Activated CD8-positive, alpha-beta T cell treated with anti-CD3 and anti-CD28 coated beads, Interleukin-2, amount 10 ng/mL, durations not matched to agents 7 days and 5 days (primary cell): Measurements from ENCODE around the gene ARID1B. TPM values are rescaled to one million over a fixed set of nuclear protein-coding genes. Genes with fewer than 3 reads are reported as not detected.

Experiments
- ATAC-seq: fragments of 150-1000 bp; cut with Tn5 transposase; one replicate; pipeline ENCODE4 v1.10.0; 2021; ENCODE audit warnings: moderate library complexity
- CTCF ChIA-PET: fragments of 350-600 bp; sonication (Branson Sonifier 250); formaldehyde crosslinking; loops from one replicate; lab custom pipeline; 2021; ENCODE audit warnings: antibody characterized with exemption; lab: Charles Lee
- POLR2A ChIA-PET: fragments of 350-600 bp; sonication (Branson Sonifier 250); formaldehyde crosslinking; loops from one replicate; lab custom pipeline; 2021; ENCODE audit warnings: antibody characterized with exemption; lab: Charles Lee
- DNase-seq: peaks from one replicate; pipeline ENCODE4 v3.0.0-alpha.2; 2020
- H3K27ac Mint-ChIP-seq: one replicate; pipeline ENCODE4 v1.8.0; 2021; ENCODE audit warnings: mild to moderate bottlenecking, mixed read lengths
- H3K27me3 Mint-ChIP-seq: one replicate; pipeline ENCODE4 v1.8.0; 2021; ENCODE audit warnings: low read depth, mixed read lengths
- H3K36me3 Mint-ChIP-seq: one replicate; pipeline ENCODE4 v1.8.0; 2021; ENCODE audit warnings: low read depth, mixed read lengths
- H3K4me1 Mint-ChIP-seq: one replicate; pipeline ENCODE4 v1.8.0; 2021; ENCODE audit warnings: low read depth, mixed read lengths
- H3K4me3 Mint-ChIP-seq: one replicate; pipeline ENCODE4 v1.8.0; 2021; ENCODE audit warnings: mild to moderate bottlenecking, mixed read lengths
- H3K9me3 Mint-ChIP-seq: one replicate; pipeline ENCODE4 v1.8.0; 2022; ENCODE audit warnings: mixed read lengths; ENCODE audit not compliant: insufficient read depth
- total RNA-seq, 2 experiments: library from RNA; stranded (reverse); gene quantifications; one replicate each; pipeline ENCODE4 v1.2.3, GENCODE V29; 2021

The ARID1B gene
- total RNA-seq, 2 experiments from 2014 or later = 60.9 to 62.4 TPM

GRCh38 chr6:157072128-157072527 lies 294.9 kb downstream of the ARID1B start:
- peaks cover 17% of the 10 kb centered on the region for H3K36me3 Mint-ChIP-seq
- peaks cover 39% of the 10 kb centered on the region for H3K4me1 Mint-ChIP-seq
- no peaks in the 10 kb centered on the region for H3K27me3 Mint-ChIP-seq
- no peaks in the 10 kb centered on the region for H3K9me3 Mint-ChIP-seq
- DNase-seq (no peak), ATAC-seq (no peak)
- ChIA-PET POLR2A (no interaction called here), CTCF (no interaction called here)
- H3K4me3 Mint-ChIP-seq = no peak overlapping the region
- no peak overlapping the region for H3K27ac Mint-ChIP-seq

GRCh38 chr6:157073596-157073995 lies 296.4 kb downstream of the ARID1B start:
- no peak for DNase-seq
- H3K36me3 Mint-ChIP-seq = peaks cover 17% of the 10 kb centered on the region
- ATAC-seq = no peak
- H3K9me3 Mint-ChIP-seq = no peaks in the 10 kb centered on the region
- CTCF ChIA-PET = no interaction called here
- H3K4me3 Mint-ChIP-seq = no peak overlapping the region
- H3K27me3 Mint-ChIP-seq = no peaks in the 10 kb centered on the region
- peaks cover 29% of the 10 kb centered on the region for H3K4me1 Mint-ChIP-seq
- no peak overlapping the region for H3K27ac Mint-ChIP-seq
- POLR2A ChIA-PET = no interaction called here

GRCh38 chr6:157074969-157075368 lies 297.8 kb downstream of the ARID1B start:
- CTCF ChIA-PET = interaction anchor here (0.9 kb wide), 1 partner anchor 161 kb away, joined by 3 read pairs; no protein-coding TSS in a partner anchor
- ATAC-seq = no peak
- Mint-ChIP-seq H3K9me3 (no peaks in the 10 kb centered on the region), H3K27ac (no peak overlapping the region), H3K4me3 (no peak overlapping the region), H3K27me3 (no peaks in the 10 kb centered on the region), H3K36me3 (peaks cover 17% of the 10 kb centered on the region), H3K4me1 (peaks cover 21% of the 10 kb centered on the region)
- no peak for DNase-seq
- POLR2A ChIA-PET = no interaction called here

GRCh38 chr6:157075549-157076450 lies 298.6 kb downstream of the ARID1B start:
- CTCF ChIA-PET = interaction anchor here (0.9 kb wide), 1 partner anchor 160 kb away, joined by 3 read pairs; no protein-coding TSS in a partner anchor
- Mint-ChIP-seq H3K27me3 (no peaks in the 10 kb centered on the region), H3K36me3 (peaks cover 17% of the 10 kb centered on the region), H3K4me3 (peak overlapping the region; percentile 39), H3K9me3 (no peaks in the 10 kb centered on the region), H3K4me1 (peaks cover 21% of the 10 kb centered on the region), H3K27ac (peak overlapping the region; percentile 68)
- POLR2A ChIA-PET = no interaction called here
- DNase-seq (no peak), ATAC-seq (peak; percentile 47)

- Mint-ChIP-seq H3K27me3 (no peaks in the 10 kb centered on the region), H3K4me1 (peaks cover 21% of the 10 kb centered on the region), H3K27ac (no peak overlapping the region), H3K36me3 (peaks cover 17% of the 10 kb centered on the region), H3K4me3 (no peak overlapping the region), H3K9me3 (no peaks in the 10 kb centered on the region)
- no peak for ATAC-seq
- no peak for DNase-seq
- CTCF ChIA-PET = no interaction called here
- POLR2A ChIA-PET = no interaction called here
Observed at GRCh38 chr6:157076451-157076822, 299.3 kb downstream of the ARID1B start.

GRCh38 chr6:157077251-157077650 lies 300.1 kb downstream of the ARID1B start:
- H3K27me3 Mint-ChIP-seq = no peaks in the 10 kb centered on the region
- H3K9me3 Mint-ChIP-seq = no peaks in the 10 kb centered on the region
- H3K27ac Mint-ChIP-seq = no peak overlapping the region
- peaks cover 21% of the 10 kb centered on the region for H3K4me1 Mint-ChIP-seq
- ChIA-PET POLR2A (no interaction called here), CTCF (no interaction called here)
- H3K4me3 Mint-ChIP-seq = no peak overlapping the region
- no peak for DNase-seq
- ATAC-seq = no peak
- H3K36me3 Mint-ChIP-seq = peaks cover 17% of the 10 kb centered on the region

GRCh38 chr6:157078326-157078725 lies 301.1 kb downstream of the ARID1B start:
- H3K9me3 Mint-ChIP-seq = no peaks in the 10 kb centered on the region
- peaks cover 17% of the 10 kb centered on the region for H3K36me3 Mint-ChIP-seq
- ATAC-seq = no peak
- H3K27ac Mint-ChIP-seq = no peak overlapping the region
- DNase-seq = no peak
- ChIA-PET POLR2A (no interaction called here), CTCF (interaction anchor here (0.9 to 1.6 kb wide), 2 partner anchors 8 to 32 kb away, joined by 3 to 4 read pairs; no protein-coding TSS in a partner anchor)
- H3K4me1 Mint-ChIP-seq = peaks cover 21% of the 10 kb centered on the region
- H3K4me3 Mint-ChIP-seq = no peak overlapping the region
- H3K27me3 Mint-ChIP-seq = no peaks in the 10 kb centered on the region

- Mint-ChIP-seq H3K27me3 (no peaks in the 10 kb centered on the region), H3K27ac (no peak overlapping the region), H3K4me3 (no peak overlapping the region), H3K4me1 (peaks cover 21% of the 10 kb centered on the region), H3K36me3 (peaks cover 10% of the 10 kb centered on the region), H3K9me3 (no peaks in the 10 kb centered on the region)
- DNase-seq = no peak
- ATAC-seq = no peak
- POLR2A ChIA-PET = no interaction called here
- CTCF ChIA-PET = interaction anchor here (1.4 to 1.6 kb wide), 2 partner anchors 10 to 33 kb away, joined by 3 to 4 read pairs; no protein-coding TSS in a partner anchor
Observed at GRCh38 chr6:157079277-157079676, 302.1 kb downstream of the ARID1B start.

- ATAC-seq = no peak
- ChIA-PET POLR2A (no interaction called here), CTCF (interaction anchor here (1.4 kb wide), 1 partner anchor 10 kb away, joined by 3 read pairs; no protein-coding TSS in a partner anchor)
- no peak overlapping the region for H3K4me3 Mint-ChIP-seq
- no peaks in the 10 kb centered on the region for H3K9me3 Mint-ChIP-seq
- no peak for DNase-seq
- H3K27ac Mint-ChIP-seq = no peak overlapping the region
- peaks cover 21% of the 10 kb centered on the region for H3K4me1 Mint-ChIP-seq
- H3K27me3 Mint-ChIP-seq = no peaks in the 10 kb centered on the region
- H3K36me3 Mint-ChIP-seq = peaks cover 7% of the 10 kb centered on the region
Observed at GRCh38 chr6:157079771-157080170, 302.6 kb downstream of the ARID1B start.

GRCh38 chr6:157080986-157081391 lies 303.8 kb downstream of the ARID1B start:
- ChIA-PET POLR2A (interaction anchor here (0.9 kb wide), 1 partner anchor 11 kb away, joined by 3 read pairs; no protein-coding TSS in a partner anchor), CTCF (interaction anchor here (0.7 to 2.4 kb wide), 3 partner anchors 11 to 47 kb away, joined by 3 to 7 read pairs (median 6); no protein-coding TSS in a partner anchor)
- no peak overlapping the region for H3K4me3 Mint-ChIP-seq
- H3K9me3 Mint-ChIP-seq = no peaks in the 10 kb centered on the region
- H3K27me3 Mint-ChIP-seq = no peaks in the 10 kb centered on the region
- no peak overlapping the region for H3K27ac Mint-ChIP-seq
- DNase-seq (no peak), ATAC-seq (no peak)
- peaks cover 14% of the 10 kb centered on the region for H3K4me1 Mint-ChIP-seq
- H3K36me3 Mint-ChIP-seq = peaks cover 5% of the 10 kb centered on the region

- Mint-ChIP-seq H3K9me3 (no peaks in the 10 kb centered on the region), H3K27me3 (no peaks in the 10 kb centered on the region), H3K27ac (no peak overlapping the region), H3K4me1 (peaks cover 11% of the 10 kb centered on the region), H3K36me3 (peaks cover 19% of the 10 kb centered on the region), H3K4me3 (no peak overlapping the region)
- DNase-seq (no peak), ATAC-seq (no peak)
- CTCF ChIA-PET = no interaction called here
- POLR2A ChIA-PET = no interaction called here
Observed at GRCh38 chr6:157083343-157083742, 306.2 kb downstream of the ARID1B start.

- H3K4me3 Mint-ChIP-seq = no peak overlapping the region
- H3K4me1 Mint-ChIP-seq = peaks cover 11% of the 10 kb centered on the region
- ATAC-seq (no peak), DNase-seq (no peak)
- no peaks in the 10 kb centered on the region for H3K9me3 Mint-ChIP-seq
- peaks cover 23% of the 10 kb centered on the region for H3K36me3 Mint-ChIP-seq
- POLR2A ChIA-PET = no interaction called here
- CTCF ChIA-PET = interaction anchor here (0.8 to 1.1 kb wide), 2 partner anchors 8 to 14 kb away, joined by 3 read pairs; no protein-coding TSS in a partner anchor
- H3K27me3 Mint-ChIP-seq = no peaks in the 10 kb centered on the region
- no peak overlapping the region for H3K27ac Mint-ChIP-seq
Observed at GRCh38 chr6:157086632-157087031, 309.5 kb downstream of the ARID1B start.
